VCaP (cell line): Measurements from ENCODE around the gene TCEA2.

ENCODE experiments used
- H3K27ac ChIP-seq: fragments of 450-650 bp; 2 replicates; pipeline ENCODE4 v1.5.1; 2017
- TF ChIP-seq, protein P1 (sequence below): fragments of 450-650 bp; conservative IDR thresholded peaks from 2 replicates; pipeline ENCODE4 v1.5.1; 2017; ENCODE audit warnings: mild to moderate bottlenecking, moderate library complexity

TCEA2 gene

DNA sequence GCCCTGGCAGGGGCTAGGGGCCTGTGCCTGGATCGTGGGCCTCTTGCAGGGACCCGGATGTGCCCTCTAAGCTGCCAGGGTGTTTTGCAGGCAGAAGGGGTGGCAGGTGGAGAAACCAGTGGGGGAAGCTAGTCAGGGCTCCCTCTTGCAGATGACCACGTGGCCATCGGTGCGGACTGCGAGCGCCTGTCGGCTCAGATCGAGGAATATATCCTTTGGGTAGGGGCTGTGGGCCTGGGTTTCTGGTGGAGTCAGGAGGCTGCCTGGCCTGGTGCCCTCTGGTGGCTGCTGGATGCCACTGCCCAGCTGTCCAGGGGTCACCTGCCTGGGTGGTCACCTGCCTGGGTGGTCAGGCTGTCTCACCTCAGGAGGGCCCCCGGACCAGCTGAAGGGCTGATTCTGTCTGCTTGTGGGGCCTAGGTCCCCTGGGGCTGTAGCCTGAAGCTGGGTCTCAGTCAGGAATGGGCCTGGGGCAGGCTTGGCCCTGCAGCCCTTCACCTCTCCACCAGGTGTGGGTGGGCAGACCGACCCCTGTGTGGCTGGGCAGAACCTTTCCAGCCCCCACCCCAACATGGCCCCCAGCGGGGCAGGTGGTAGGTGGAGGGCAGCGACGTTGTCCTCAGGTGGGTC is 6.7 kb downstream of the TCEA2 start:
- H3K27ac ChIP-seq: no peak overlapping the region
- TF ChIP-seq, protein P1, sequence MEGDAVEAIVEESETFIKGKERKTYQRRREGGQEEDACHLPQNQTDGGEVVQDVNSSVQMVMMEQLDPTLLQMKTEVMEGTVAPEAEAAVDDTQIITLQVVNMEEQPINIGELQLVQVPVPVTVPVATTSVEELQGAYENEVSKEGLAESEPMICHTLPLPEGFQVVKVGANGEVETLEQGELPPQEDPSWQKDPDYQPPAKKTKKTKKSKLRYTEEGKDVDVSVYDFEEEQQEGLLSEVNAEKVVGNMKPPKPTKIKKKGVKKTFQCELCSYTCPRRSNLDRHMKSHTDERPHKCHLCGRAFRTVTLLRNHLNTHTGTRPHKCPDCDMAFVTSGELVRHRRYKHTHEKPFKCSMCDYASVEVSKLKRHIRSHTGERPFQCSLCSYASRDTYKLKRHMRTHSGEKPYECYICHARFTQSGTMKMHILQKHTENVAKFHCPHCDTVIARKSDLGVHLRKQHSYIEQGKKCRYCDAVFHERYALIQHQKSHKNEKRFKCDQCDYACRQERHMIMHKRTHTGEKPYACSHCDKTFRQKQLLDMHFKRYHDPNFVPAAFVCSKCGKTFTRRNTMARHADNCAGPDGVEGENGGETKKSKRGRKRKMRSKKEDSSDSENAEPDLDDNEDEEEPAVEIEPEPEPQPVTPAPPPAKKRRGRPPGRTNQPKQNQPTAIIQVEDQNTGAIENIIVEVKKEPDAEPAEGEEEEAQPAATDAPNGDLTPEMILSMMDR: peak; percentile 97

DNA sequence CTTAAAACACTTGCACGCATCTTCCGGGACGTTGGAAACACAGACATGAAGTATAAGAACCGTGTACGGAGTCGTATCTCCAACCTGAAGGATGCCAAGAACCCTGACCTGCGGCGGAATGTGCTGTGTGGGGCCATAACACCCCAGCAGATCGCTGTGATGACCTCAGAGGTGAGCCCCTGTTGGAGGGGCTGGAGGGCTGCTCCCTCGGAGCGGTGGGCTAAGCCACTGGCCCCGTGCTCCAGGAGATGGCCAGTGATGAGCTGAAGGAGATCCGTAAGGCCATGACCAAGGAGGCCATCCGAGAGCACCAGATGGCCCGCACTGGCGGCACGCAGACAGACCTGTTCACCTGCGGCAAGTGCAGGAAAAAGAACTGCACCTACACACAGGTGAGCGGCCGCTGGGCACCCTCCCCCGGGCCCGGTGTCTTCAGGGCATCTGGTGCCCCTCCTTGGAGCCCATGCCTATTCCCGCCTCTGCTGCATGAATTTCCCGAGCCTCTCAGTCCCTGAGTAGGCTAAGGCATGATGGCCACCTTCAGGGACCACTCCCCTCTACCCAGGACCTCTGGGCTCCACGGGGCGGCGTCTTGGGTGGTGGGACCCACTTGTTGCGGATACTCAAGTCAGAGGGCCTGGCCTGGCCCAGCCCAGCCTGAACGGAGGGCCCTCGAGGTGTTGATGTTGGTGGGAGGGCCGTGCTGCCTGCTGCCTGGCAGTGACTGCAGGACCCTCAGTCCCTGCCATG is 7.4 kb downstream of the TCEA2 start:
- H3K27ac ChIP-seq: no peak overlapping the region
- TF ChIP-seq, protein P1: no peak

DNA sequence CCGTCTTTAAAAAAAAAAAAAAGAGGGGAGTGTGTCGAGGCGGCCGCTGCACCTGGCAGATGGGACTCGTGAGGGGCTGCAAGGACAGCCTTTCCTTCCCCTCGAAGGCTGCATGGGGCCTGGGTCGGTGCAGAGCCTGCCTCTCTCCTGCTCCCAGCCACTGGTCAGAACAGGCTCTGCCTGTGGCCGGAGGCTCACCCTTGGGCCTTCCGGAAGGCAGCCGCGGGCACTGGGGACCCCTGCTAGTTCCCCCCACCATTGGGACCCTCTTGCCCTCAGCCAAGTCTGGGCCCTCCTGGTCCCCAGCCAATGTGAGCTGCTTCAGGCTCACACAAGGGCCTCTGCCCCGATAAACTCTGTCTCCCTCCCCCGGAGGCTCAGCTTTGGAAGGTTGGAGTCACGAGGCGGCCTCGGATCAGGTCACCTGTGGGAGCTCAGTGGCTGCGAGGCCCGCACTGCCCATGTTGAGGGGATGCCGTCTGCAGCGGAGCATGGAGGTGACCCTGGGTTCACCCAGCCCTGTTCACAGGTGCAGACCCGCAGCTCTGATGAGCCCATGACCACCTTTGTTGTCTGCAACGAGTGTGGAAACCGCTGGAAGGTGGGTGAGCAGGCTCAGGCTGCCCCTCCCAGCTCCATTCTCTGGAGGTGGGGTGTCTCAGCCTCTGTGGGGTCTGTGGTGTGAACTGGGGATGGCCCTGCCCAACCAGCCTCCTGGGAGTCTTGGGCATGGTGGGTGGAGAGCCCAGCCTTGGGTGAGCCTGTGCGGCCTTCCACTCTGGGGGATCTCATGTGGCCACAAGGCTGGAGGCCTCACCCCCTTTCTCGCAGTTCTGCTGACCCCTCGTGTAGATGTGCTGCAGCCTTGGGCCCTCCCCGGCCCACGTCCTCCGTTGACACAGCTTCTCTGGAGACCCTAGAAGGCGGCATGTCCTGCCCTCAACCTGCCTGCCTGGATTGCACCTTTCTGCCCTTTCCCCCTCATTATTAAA is 8.6 kb downstream of the TCEA2 start:
- TF ChIP-seq, protein P1: no peak
- H3K27ac ChIP-seq: no peak overlapping the region

DNA sequence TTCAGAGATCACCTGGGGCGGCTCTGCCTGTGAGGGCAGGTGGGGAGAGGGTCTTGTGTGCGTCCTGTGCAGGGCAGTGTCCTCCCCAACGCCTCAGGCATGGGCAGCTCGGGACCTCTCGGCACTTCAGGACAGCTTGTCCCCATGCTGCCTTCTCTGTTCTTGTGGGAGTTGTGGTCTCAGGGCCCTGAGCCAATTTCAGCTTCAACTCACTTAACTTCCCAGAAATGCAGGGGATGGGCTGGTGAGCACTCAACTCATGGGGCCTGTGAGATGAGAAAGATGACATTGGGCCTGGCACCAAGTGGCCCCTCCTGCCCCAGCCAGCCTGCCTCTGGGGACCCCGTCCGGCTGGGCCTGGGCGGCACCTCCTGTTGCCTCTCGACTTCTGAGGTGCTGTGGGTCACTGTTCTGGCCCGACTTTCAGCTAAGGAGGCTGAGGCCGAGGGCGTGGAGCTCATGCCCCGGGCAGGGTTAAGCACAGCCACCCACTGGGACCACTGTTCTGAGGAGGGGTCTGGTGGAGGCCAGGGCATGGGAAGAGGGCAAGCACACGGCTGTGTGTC is 9.6 kb downstream of the TCEA2 start:
- TF ChIP-seq, protein P1: no peak
- no peak overlapping the region for H3K27ac ChIP-seq

DNA sequence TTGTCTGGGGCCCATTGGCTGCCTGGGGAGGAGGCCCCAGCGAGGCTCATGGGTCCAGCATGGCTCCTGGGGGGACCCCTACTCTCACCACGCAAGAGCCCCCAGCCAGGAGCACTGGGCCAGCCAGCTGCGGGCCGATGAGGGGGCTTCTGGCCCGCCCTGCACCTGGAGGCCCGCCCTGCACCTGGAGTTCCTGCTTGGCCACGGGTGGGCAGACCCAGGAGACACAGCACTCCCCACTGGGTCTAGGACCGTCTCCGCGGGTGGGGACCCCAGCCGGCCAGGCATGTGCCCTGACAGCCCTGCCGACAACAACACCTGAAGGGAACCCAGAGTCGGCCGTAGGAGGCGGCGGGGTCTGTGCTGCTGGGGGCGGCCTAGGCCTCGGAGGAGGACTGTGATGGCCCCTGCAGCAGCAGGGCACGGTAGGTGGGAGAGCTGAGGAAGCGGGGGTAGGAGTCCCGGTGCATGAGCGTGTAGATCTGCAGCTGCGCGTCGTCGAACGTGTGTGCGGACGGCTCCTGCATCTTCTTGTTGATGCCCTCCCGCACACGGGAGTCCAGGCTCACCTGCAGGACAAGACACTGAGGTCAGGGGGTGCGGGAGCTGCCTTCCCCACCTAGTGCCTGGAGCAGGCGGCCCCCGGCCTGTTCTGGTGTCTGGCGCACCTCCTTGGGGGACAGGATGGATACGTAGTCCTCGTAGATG is 10.6 kb downstream of the TCEA2 start:
- H3K27ac ChIP-seq: no peak overlapping the region
- TF ChIP-seq, protein P1: no peak

DNA sequence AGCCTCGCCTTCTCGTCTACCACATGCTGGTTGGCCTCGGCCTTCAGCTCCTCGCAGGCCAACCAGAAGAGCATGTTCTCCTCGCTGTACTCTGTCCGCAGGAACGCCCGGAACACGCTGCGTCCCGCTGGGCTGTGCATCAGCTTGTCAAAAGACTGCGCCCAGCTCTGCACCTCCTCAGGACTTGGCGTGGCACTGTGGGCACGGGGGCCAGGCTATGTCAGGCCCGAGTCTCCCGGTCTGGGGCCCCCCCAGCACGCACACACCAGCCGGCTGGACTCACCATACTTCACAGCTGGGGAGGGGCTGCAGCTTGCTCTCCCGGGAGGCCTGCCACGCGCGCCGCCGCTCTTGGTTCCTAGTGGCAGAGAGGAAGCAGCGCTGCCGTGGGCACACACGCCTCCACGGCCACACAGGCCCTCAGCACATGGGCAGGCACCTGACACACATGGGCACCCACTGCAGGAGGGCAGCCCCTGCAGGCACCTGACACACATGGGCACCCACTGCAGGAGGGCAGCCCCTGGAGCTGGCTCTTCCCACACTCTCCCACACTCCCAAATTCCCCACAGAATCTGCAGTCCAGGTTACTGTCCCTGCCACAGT is 11.3 kb downstream of the TCEA2 start:
- H3K27ac ChIP-seq: no peak overlapping the region
- TF ChIP-seq, protein P1: no peak
